Tibial artery (tissue), 4 donors: ENCODE results near the gene OR6K6.

Experiments used
- DNase-seq, 2 donors: peaks; one replicate each; pipeline ENCODE4 v3.0.0-alpha.2; 2019
- H3K27ac ChIP-seq, 2 donors: fragments of 200-600 bp; sonication (generic) in 1 of 2; 1 replicate in 1 of 2; 2 replicates in 1 of 2; pipeline ENCODE4 v1.5.1; 2018 to 2019; ENCODE audit warnings: mild to moderate bottlenecking in 1 of 2
- H3K27me3 ChIP-seq, 2 donors: fragments of 200-600 bp; sonication (generic) in 1 of 2; one replicate each; pipeline versions ENCODE4 v1.5.1 to v1.6.0; 2016 to 2019
- H3K36me3 ChIP-seq, 3 donors: fragments of 200-600 bp; sonication (generic) in 2 of 3; one replicate each; pipeline ENCODE4 v1.5.1; 2016 to 2019; ENCODE audit warnings: mild to moderate bottlenecking in 2 of 3
- H3K4me1 ChIP-seq, 4 donors: fragments of 200-600 bp; sonication (generic) in 2 of 4; 1 replicate in 3 of 4; 2 replicates in 1 of 4; pipeline ENCODE4 v1.5.1; 2016 to 2019
- H3K4me3 ChIP-seq, 2 donors: fragments of 200-600 bp; sonication (generic) in 1 of 2; 1 replicate in 1 of 2; 2 replicates in 1 of 2; pipeline ENCODE4 v1.5.1; 2018 to 2019; ENCODE audit warnings: mild to moderate bottlenecking in 2 of 2
- H3K9me3 ChIP-seq, 3 donors: fragments of 200-600 bp; sonication (generic) in 1 of 3; one replicate each; pipeline ENCODE4 v1.5.1; 2016 to 2019
- intact Hi-C: fragments of 100-400 bp; cut with DNase I; formaldehyde crosslinking; loops from one replicate; pipeline ENCODE4 v1.15.0; 2023; ENCODE audit warnings: low total_unique reads
- TF ChIP-seq, protein P1 (sequence below), 2 experiments: fragments of 200-600 bp in 1 of 2; fragments of 450-650 bp in 1 of 2; IDR thresholded peaks; one replicate each; pipeline ENCODE4 v1.5.1; 2017 to 2019; ENCODE audit warnings: antibody characterized with exemption in 2 of 2, mild to moderate bottlenecking in 1 of 2, moderate library complexity in 1 of 2

Gene OR6K6

DNA sequence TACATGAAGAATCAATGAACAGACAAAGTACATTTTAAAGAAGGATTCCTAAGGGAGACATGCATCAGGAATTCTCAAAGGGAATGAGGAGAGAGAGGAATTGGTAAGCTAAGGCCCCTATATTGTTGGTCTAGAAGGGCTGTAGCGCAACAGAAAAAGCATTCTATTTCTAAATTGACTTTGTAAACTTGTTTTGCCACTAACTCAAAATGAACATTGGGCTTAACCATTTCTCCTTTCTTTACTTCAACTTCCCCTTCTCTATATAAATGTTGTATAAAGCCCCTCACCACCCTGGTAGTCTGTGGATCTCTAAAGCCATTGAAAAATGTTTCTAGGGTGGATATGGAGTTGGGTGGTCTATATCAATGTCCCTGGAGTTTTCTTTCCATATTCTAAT, 46.9 kb downstream of the OR6K6 start:
- intact Hi-C loops, result no loop called here
- DNase-seq, result no peak
- no peaks in the 10 kb centered on the region for H3K9me3 ChIP-seq
- TF ChIP-seq, protein P1, sequence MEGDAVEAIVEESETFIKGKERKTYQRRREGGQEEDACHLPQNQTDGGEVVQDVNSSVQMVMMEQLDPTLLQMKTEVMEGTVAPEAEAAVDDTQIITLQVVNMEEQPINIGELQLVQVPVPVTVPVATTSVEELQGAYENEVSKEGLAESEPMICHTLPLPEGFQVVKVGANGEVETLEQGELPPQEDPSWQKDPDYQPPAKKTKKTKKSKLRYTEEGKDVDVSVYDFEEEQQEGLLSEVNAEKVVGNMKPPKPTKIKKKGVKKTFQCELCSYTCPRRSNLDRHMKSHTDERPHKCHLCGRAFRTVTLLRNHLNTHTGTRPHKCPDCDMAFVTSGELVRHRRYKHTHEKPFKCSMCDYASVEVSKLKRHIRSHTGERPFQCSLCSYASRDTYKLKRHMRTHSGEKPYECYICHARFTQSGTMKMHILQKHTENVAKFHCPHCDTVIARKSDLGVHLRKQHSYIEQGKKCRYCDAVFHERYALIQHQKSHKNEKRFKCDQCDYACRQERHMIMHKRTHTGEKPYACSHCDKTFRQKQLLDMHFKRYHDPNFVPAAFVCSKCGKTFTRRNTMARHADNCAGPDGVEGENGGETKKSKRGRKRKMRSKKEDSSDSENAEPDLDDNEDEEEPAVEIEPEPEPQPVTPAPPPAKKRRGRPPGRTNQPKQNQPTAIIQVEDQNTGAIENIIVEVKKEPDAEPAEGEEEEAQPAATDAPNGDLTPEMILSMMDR (IDR thresholded peaks at IDR 0.05), result no peak
- H3K4me1 ChIP-seq, result no peaks in the 10 kb centered on the region
- H3K36me3 ChIP-seq, result no peaks in the 10 kb centered on the region
- H3K27ac ChIP-seq, result no peak overlapping the region
- no peaks in the 10 kb centered on the region for H3K27me3 ChIP-seq
- H3K4me3 ChIP-seq, result no peak overlapping the region

DNA sequence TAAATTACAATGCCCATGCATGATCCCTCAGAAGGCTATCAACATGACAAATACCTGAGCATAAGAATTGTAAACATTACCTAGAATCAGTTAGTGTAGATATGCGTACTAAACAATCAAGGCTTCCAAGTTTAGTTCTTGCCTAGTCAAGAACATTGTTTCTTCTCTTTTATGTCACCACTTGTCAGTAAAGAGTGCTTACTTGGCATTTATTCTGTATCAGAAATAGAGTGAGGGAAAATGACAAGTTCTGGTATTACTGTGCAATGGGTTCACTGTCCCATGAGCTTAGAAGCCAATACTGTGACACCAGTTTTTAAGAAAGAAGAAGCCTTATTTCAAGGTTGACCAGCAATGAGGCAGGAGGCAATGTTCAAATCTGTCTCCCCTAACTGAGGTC, 49.2 kb downstream of the OR6K6 start:
- intact Hi-C loops, result no loop called here
- TF ChIP-seq, protein P1 (IDR thresholded peaks at IDR 0.05), result no peak
- no peak for DNase-seq
- Histone ChIP-seq H3K9me3 (no peaks in the 10 kb centered on the region), H3K4me3 (no peak overlapping the region), H3K4me1 (peaks cover 0 to 6% (median 0%) of the 10 kb centered on the region in 4 donors), H3K36me3 (no peaks in the 10 kb centered on the region), H3K27ac (no peak overlapping the region), H3K27me3 (no peaks in the 10 kb centered on the region)
